ENCODE results near the gene SLC51B.
"Not testable (repeated sequence)": the region's sequence is repeated elsewhere in the genome, so short reads cannot be mapped to it uniquely, and the experiment has no call there.

The SLC51B gene

DNA sequence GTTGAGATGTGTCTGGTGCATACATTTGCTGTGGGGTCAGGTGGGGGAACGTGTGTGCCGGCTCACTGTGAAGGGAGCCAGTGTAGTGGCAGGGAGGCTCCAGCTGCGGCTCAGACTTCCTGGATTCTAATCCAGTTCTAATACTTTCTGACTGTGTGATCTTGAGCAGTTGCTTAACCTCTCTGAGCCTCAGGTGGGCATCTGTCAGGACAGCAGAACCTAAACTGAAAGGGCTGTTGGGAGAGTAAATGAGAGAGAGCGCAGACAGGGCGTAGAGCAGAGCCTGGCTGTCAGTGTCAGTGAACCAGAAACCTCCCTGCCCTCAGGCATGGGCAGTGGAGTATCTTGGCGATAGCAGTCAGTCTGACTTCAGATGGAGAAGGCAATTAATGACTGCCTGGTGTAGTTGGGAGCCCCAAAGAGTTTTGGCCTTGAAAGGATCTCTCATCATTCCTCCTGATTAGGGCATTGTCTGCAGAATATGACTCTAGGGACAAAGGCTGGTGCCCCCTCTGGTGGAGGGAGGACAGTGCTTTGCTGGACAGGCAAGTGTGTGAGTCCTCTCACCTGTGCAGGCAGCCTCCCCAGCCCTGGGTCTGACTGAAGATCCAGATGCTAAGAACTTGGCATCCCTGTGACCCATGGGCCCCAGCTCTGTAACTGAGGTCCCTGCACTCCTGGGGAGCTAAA, 40.9 kb downstream of the SLC51B start:
- DNase-seq, result no peak

DNA sequence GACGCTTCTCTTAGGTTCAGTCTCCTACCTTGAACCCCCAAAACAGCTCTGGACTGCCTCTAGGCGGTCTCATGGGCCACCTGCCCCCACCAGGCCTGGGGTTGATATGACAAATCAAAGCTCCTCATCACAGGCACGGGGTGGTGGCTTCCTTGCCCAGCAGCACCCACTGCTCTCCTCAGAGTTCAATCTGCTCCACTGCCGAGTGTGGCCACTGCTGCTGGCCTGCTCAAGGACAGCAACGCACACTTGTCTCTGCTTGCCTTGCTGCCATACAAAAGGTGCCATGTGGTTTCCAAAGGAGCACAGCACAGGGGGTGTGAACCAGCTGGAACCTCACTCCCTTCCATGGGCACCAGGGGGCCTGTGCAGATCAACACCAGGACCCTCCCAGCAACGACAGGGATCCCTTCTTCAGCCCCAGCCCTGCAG, 41.5 kb downstream of the SLC51B start:
- peak; percentile 2 for DNase-seq

DNA sequence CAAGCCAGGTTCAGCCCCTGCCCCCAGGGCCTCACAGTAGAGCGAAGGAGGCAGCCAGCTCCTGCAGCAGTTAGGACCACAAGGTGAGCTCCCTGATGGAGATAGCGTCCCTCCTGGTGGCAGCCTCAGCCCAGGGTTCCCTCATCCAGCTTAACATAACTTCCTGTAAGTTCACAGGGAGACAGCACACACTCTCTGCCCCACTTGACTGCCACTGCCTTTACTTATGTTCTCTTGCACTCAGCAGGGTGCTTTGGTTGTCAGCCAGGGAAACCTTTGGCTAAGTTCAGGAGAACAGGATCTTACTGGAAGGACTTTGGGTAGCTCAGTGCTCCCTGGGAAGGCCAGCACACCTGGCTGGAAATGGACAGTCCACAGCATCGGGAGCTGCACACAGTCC, 42.2 kb downstream of the SLC51B start:
- DNase-seq, result no peak

DNA sequence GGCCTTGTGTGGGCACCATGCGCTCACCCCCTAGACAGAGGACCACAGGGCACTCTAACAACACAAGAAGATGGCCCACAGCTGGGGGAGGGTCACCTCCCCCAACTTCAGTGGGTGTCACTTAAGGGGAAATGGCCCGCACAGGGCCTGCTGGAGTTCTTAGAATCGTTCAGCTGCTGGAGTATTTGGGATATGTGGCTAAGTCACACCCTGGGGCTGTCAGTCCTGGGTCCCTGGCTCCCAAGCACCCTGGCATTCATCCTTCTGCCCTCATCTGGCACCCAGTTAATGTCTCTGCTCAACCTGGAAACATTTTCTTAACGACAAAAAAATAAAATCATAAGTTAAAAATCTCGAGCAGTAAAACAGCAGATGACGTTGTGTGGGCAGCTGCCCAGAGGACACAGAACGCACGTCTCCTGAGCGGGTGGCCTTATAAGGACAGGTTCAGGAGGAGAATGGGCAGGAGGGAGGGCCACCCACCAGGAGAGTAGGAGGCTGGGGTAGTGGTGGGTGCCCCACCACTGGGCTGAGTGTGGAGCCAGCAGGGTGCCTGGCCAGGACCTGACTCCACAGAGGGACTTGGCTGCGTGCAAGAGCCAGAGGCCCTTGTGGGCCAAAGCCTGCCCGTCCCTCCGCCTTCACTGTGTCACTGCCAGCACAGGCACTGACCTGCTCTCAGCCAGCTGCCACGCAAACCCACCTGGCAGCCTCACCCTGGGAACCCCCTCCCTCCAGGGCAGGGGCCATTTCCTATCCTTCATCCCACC, 42.9 kb downstream of the SLC51B start:
- no peak for DNase-seq

DNA sequence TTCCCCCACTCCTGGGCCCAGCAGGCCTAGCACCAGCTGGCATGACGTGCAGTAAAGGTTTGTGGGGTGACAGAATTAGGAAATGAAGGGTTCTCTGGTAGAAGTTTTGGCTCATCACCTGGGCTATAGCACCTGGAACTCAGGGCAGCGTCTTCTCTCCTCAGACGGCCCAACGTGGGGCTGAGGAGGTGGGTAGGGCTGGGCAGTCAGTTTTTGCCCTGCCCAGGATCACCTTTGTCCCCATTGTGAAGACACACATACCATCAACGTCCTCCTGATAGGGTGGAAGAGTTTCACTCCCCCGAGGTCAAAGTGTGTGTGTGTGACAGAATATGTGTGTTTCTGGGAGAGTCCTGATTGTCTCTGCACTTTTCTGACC, 43.4 kb downstream of the SLC51B start:
- no peak for DNase-seq

DNA sequence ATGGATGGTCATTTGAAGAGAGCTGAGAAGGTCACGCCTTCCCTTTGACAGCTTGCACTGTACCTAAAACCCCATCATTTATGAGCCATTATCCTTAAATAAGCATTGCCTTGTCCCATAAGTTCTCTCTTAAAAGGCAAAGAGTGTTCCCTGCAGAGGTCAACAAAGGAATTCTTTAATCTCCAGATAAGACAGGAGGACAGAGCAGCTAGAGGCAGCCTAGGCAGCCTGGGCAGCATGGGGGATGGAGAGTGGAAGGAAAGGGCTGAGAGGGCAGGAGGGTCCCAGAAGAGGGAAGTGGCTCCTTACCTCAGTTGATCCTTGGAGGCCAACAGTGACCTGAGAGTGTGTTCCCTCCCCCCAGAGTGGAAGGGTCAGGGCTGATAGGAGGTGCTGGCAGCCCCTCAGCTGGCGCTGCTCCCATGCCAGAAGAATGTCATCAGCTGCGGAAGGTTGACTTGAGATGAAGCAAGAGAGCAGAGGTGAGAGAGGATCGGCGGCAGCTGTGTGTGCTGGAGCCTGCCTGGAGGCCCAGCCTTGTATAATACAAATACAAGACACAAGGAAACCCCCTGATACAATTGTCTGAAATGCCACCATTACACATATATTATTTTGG, 44.1 kb downstream of the SLC51B start:
- DNase-seq, result no peak

DNA sequence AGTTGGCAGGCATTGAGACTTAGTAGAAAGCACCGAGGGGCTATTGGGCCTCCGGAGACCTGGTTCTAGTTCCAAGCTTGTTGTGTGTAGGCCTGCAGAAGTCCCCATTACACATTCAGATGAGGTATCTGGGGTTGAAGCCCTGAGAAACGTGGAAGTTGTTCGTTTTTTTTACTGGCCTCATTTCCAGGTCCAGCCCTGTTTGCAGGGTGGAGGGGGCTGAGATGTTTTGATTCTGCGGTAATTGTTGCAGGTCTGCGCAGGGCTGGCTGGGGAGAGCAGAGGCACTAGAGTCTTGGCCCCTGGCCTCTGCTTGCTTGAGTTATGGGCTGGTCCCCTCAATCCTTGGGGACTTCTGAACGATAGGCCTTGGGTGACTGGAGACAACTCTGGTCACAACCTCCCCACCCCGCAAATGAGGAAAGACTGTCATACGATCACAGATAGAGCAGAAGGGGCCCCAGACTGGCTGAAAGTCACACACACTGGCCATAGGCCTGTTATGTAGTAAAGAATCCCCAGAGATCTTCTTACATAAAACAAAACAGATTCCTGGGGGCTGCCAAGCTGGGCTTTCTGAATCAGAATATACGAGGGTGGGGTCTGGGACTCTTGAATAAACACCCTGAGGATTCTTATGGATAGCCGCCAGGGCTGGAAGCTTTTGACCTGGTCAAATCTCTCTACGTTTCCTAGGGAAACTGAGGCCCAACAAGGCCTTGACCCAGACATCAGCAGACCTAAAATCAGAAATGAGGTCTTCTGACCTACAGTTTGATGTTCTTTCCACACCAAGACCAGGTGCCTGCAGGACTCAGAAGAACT, 47.0 kb downstream of the SLC51B start:
- DNase-seq, result no peak

DNA sequence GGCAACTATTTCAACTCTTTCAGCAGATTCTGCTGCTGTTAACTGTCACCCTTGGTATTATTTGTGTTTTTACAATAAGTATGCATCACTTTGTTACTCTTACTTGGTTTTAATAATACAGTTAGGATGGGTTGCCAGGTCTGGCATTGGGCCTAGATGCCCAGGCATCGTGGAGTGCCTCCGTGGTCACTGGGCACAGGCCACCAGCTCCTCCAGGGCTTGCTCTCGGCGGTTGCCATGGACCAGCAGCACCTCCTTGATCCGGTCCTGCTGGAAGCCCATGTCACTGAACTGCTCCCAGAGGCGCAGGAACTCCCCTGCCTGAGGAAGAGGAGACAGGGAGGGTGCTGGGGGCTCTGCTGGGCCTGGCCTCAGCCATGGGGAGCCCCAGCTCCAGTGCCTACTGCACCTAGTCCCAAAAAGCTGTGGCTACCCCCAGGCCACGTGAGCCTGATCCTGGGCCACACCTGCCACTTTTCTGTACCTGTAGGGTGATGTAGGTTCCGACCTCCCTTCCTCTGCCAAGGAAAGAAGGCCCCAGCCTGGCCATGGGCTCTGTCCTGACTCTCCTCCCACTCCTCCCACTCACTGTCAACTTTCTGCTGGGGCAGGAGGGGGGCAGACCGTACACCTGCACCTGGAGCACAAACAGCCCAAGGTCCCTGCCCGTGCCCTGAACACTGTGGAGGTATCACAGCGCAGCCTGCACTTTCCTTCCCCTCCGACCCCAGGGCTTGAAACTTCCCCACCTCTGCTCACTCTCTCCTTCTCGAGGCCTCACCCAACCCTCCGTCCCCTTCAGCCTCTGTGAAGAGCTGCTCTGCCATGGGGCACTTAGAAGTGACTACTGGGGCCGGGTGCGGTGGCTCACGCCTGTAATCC, 48.0 kb downstream of the SLC51B start:
- no peak for DNase-seq

DNA sequence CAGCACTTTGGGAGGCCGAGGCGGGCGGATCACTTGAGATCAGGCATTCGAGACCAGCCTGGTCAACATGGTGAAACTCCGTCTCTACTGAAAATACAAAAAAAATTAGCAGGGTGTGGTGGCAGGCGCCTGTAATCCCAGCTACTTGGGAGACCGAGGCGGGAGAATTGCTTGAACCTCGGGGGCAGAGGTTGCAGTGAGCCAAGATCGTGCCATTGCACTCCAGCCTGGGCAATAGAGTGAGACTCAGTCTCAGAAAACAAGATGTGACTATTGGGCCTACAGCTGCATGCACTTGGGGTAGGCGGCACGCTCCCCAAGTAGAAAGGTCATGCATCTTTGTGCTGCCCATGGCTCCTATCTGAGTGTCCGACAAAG, 48.6 kb downstream of the SLC51B start:
- DNase-seq, result not testable (repeated sequence)

DNA sequence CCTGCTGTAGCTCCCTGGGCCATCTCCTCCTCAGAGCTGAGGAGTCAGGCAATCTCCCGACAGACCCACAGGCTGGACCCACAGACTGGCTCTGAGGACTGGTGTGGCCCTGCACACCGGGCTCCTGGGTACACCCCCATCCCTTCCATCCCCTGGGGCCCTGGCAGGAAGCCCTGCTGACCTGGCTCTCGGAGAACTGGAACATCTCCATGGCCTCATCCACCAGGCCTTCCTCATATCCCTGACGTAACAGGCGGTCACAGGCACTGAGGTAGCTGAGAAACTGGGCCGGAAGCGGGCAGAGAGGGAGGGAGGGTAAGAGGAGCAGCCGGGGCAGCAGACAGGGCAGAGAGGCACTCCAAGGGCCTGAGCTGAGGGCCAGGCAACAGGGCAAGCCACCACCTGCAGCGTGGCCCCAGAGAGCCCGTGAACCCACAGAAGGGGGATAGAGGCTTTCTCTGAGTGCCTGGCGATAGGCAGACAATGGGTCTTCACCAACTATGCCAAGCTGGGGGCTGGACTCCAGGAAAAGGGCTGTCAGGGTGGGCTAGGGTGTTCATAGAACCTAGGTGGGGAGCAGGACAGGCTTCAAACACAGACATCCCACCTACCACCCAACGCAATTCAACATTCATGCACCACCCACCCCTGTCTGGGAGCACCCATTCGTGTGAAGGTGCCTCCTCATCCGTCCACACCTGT, 49.3 kb downstream of the SLC51B start:
- no peak for DNase-seq

DNA sequence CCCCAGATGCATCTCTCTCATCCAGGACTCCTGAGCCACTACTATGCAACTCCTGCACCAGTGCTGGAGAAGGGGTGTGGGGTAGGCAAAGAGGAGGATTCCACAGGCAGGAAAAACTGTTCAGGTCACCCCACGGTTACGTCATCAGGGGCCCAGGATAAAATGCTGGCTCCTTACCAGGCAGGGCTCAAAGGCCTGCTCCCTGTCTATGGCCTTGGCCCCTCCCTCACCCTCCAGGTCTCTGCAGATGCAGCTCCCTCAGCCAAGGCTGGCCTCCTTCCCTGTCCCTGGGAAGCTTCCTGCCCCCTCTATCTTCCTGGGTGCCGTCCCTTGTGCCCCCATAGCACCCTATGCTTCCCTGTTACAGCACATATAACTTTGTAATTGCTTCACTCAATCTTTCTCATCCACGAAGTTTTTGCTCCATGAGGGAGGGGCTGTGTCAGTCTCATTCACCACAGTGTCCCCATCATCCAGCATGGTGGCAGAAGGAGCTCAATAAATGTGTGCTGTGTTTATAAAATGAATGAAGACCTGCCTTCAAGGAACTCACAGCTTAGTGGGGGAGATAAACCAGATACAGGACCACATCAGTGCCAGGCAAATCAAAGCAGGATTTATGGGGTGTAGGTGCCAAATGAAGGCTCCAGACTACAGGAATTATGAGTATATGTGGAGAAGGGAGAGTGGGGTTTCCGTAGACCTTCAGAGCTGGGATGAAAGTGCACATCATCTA, 50.0 kb downstream of the SLC51B start:
- DNase-seq, result no peak

DNA sequence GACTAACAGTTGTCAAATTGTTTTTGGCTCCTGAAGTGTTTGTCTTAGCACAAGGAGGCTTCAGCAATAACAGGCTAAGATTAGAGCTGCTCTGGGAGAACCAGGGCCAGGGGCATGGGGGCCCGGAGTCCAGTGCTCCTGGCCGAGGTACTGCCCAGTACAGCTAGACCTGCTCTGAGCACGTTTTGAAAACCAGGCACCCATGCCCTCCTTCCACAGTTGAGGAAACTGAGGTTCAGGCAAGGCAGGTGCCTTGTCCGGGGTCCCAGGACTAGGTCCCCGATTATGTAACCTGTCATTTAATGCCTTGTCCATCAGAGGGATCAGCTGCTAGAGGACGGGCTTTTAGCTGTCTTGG, 50.5 kb downstream of the SLC51B start:
- no peak for DNase-seq

DNA sequence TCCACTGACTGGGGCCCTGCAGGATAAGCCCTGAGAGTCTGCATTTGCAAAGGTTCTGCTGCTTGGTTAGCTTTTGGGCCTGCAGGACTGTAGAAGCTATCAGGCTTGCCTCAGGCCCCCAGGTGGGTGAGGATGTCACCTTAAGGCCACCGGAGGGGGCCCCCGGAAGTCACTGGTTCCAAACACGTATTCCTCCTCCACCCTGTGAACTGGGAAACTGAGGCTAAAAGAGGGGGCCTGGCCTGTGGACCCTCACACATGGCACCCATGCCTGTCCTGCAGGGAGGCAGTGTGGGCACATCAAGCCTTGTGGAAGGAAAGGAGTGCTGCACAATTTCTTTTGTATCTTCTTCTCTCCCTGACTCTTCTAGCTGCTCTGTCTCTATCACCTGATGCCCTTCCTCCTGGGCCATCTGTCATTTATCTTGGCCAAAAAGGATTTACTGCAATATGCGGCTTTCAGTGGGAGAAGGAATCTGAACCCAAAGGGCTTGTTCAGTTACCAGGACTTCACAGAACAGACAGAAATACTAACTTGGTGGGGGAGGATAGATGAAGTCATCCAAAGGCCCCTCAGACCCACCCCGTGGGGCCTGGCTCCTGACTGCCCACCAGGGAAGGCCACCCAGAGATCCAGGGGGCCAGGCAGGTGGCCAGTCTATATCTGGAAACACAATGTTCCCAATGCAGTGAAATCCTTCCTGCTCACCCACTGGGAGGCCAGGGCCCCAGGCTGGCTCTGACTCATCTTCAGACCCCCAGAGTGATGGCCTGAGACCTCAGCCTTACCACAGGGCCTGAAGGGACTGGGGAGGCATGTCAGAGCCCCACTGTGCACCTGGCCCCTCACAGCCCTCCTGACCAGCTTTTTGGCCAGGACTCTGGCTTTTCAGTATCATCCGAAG, 51.5 kb downstream of the SLC51B start:
- no peak for DNase-seq

DNA sequence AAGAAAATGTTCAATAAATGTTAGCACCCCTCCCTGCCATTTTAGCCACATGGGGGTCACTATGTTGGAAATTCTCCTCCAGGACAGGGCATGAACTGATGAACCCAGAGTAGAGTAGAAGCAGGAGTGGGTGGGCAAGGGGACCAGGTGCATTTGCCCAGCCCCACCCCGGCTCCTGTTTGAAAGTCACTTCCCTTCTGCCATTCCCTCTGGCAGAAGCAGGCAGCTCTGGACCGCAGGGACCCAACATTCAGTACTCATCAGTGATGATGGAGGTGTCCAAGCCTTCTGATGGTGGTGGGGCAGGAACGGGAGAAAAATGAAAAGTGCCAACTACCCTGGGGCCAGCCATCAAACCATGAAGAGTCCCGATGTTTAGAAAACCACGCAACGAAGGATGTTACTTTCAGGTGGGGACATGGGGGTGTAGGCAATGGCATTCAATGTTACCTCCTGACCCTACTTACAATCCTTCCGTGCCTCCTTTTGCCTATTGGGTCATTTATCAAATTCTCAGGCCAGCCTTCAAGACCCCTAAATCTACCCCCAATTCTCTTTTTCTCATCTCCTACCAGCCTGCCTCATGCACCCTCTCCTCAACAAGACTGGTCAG, 52.6 kb downstream of the SLC51B start:
- DNase-seq, result no peak

DNA sequence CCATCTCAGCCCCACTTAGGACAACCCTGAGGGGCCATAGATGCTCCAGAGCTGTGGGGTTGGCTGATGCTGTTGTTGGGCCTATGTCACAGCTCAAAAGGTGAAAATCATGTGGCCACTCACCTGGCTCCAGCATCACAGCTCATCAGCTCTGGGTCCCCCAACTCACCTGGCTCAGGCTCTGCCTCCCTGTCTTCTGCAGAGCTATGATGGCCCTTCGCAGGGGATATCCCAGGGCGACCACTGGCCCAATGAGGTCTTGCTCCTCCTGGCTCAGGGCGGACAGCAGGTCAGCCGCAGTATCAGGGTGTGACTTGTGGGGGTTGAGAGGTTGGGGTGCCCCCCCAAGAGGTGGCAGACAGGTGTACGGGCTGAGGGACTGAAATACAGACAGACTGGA, 54.1 kb downstream of the SLC51B start:
- no peak for DNase-seq

DNA sequence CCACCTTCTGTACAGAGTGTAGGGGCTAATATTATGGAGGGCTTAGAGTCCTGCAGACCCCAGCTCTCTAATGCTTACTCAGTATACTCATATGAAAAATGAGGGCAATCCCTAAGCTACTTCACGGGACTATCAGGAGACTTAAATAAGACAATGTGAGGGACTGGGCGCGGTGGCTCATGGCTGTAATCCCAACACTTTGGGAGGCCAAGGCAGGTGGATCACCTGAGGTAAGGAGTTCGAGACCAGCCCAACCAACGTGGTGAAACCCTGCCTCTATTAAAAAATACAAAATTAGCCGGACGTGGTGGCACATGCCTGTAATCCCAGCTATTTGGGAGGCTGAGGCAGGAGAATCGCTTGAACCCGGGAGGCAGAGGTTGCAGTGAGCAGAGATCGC, 54.6 kb downstream of the SLC51B start:
- DNase-seq, result not testable (repeated sequence)

DNA sequence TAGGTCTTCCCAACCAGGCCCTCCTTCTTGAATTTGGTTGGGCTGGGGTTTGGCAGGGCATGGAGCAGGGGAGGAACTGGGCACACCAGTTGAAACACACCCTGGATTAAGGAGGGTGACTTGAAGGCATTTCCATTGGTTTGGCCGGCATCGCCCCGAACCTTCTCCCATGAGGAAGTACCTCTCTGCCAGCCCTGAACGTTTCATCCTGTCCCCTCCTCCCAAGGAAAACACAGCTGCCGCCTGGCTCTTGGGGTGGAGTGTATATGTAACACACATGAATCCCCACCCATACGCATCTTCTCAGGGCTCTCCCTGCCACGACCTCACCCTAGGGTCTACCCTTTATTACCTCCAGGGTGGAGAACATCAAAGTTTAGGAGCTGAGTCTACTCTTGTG, 55.3 kb downstream of the SLC51B start:
- no peak for DNase-seq

DNA sequence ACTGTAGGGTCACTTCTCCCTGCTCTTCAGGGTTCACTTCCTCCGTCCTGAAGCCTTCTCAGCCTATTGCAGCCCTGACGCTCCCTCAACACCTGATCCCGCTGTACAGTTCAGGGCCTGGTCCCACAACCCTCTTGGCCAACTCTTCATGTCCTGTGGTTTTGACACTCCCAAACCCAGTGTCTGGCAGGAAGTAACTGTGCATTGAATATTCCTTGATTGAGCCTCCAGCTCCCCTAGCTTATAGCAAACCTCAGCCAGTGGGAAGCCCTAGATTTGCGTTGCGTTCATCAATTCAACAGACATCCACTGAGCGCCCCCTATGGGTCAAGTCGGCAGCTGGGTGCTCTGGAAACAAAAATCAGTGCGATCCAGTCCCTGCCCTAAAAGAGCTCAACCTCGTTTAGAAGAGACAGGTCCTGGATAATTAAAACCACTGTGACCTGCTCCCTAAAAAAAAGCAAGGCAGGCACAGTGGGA, 56.3 kb downstream of the SLC51B start:
- peak; percentile 38 for DNase-seq
